ENCODE results near the gene KIF18B.

Gene KIF18B

DNA sequence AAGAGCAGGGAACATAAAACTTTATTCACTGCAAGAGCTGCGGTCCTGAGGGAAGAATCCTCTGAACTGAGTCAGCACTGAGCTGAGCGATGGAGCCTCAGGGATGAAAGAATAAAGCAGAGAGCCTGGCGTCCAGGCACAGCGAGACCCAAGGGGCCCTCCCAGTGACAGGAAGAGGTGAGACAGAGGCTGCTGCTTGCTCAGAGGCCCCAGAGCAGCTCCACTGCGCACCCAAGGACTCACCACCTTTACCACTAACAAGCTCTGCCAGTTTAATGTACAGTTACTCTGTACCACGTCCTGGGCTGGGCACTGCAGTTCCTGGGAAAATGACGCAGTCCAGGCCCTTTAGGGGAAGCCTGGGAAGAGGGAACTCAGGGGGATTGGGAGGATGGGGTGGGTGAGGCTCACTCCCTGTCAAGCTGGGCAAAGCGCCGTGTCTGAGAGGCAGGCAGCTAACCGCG is 37.9 kb downstream of the KIF18B start:
- H3K4me3 Mint-ChIP-seq = no peak overlapping the region
- H3K36me3 Mint-ChIP-seq = no peaks in the 10 kb centered on the region
- H3K27me3 Mint-ChIP-seq = peaks cover 70% of the 10 kb centered on the region
- H3K9me3 Mint-ChIP-seq = no peaks in the 10 kb centered on the region
- peaks cover 15% of the 10 kb centered on the region for H3K4me1 Mint-ChIP-seq
- no peak for ATAC-seq
- H3K27ac Mint-ChIP-seq = no peak overlapping the region

DNA sequence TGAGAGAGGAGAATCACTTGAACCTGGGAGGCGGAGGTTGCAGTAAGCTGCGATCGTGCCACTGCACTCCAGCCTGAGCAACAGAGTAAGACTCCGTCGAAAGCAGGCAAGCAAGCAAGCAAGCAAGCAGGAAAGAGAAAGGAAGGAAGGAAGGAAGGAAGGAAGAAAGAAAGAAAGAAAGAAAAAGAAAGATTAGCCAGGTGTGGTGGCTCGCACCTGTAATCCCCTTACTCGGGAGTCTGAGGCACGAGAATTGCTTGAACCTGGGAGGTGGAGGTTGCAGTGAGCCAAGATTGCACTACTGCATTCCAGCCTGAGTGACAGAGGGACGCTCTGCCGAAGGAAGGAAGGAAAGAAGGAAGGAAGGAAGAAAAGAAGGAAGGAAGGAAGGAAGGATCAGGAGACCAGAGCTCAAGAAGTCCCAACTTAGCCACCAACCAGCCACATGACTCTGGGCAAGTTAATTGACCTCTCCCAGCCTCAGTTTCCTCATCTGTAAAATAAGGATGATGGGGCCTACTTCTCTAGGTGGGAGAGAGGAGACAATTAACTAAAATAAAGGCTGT is 38.7 kb downstream of the KIF18B start:
- Mint-ChIP-seq H3K27ac (no peak overlapping the region), H3K4me1 (peaks cover 15% of the 10 kb centered on the region), H3K9me3 (no peaks in the 10 kb centered on the region), H3K27me3 (peaks cover 62% of the 10 kb centered on the region), H3K4me3 (no peak overlapping the region), H3K36me3 (no peaks in the 10 kb centered on the region)
- ATAC-seq = no peak

DNA sequence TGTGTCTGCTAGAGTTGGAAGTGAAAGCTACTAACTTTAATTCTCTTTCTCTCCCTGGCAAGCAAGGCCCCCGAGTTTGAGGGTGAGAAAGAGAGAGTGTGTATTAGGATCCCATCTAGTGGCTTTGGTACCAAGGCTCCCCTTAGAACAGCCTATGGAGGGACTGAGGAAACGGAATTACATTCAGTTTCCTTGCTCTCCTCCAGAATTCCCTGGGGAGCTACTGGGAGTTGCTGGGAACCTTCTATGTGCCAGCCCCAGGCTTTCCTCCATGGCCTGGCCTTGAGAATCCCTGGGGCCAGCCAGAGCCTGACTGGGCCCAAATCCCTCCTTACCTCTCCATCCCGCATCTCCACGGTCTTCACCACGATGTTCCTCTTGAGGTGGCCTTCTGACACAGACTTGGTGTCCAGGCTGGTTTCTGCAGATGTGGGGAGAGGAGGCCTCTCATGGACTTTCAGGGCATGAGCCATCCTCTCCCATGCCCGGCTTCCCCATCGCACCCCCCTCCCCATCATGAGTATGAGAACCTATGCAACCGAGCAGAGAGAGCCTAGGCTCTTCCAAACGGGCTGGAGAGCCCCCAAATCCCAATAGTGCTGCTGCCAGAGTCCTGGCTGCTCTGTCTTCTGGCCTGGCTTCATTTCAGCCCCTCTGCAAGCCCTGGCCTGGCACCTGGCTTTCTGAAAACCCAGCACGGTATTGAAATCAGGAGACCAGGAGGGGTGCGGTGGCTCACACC is 39.7 kb downstream of the KIF18B start:
- no peak for ATAC-seq
- peaks cover 52% of the 10 kb centered on the region for H3K27me3 Mint-ChIP-seq
- no peaks in the 10 kb centered on the region for H3K9me3 Mint-ChIP-seq
- no peak overlapping the region for H3K27ac Mint-ChIP-seq
- H3K4me1 Mint-ChIP-seq = peaks cover 9% of the 10 kb centered on the region
- H3K4me3 Mint-ChIP-seq = no peak overlapping the region
- no peaks in the 10 kb centered on the region for H3K36me3 Mint-ChIP-seq

DNA sequence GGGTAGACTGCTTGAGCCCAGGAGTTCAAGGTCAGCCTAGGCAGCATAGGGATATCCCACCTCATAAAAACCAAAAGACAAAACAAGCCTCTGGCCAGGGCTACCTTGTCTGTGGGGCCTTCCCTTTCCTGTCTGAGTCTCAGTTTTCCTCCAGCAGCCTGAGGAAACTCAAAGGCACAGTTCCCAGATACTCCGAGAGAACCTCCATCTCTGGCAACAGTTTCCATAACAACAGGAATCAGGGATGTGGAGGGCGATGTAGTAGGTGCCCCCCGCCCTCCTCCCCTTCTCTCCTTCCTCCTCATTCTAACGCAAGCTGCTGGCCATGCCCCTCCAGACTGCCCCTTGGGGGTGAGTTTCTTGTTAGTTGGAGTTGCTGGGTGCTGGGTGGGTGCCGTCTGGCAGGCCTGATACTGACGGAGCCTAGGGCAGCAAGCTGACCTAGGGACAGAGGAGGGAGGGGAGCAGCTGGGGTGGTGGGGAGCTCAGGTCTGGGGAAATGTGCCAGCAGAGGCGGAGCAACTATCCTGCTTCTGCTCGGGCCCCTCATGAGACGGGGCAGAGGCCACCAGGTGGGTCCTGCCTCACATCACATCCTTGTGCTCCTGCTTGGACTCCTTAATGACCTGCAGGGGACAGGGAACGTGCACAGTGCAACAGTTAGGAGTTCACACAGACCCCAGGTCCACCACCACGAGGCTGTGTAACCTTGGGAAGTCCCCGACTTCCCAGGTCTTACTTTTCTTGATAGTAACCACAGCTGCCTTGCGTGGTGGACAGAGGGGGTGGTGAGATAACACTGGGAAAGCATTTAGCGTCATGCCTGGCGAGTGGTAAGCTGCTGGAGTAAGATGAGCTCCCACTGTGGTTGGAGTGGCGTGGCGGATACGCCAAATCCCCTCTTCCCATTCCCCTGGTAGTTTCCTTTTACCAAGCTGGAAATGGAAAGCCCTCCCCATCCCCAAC is 40.5 kb downstream of the KIF18B start:
- Mint-ChIP-seq H3K36me3 (no peaks in the 10 kb centered on the region), H3K27ac (no peak overlapping the region), H3K4me3 (no peak overlapping the region), H3K4me1 (peaks cover 9% of the 10 kb centered on the region), H3K27me3 (peaks cover 44% of the 10 kb centered on the region), H3K9me3 (no peaks in the 10 kb centered on the region)
- no peak for ATAC-seq

DNA sequence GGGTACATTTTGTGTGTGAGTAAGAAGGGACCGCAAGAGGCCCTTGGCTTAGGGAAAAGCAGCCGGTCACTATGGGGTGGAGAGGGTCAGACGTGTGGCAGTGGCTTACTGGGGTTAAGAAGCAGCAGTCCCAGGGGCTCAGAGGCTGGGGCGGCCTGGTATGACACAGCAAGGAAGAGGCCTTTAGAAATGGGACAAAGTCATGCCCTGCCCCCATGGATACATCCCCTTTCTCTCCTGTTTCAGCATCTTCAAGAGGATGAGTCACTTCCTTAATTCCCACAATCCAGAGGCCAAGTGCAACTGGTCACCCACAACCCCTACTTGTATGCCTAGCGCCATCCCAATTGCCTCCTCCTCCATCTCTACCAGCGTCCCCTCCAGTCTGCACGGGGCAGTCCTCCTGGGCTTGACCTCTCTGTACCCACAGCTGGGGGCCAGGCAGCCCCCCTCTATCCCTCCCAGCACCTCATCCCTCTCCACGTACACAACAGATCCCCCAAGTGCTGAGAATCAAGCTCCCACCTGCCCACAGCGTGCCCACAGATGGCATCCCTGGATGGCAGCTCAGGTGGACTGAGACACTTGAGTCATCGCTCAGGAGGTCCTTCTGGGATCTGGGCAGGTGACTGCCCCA is 41.4 kb downstream of the KIF18B start:
- ATAC-seq = peak; percentile 31
- no peak overlapping the region for H3K4me3 Mint-ChIP-seq
- peaks cover 7% of the 10 kb centered on the region for H3K4me1 Mint-ChIP-seq

DNA sequence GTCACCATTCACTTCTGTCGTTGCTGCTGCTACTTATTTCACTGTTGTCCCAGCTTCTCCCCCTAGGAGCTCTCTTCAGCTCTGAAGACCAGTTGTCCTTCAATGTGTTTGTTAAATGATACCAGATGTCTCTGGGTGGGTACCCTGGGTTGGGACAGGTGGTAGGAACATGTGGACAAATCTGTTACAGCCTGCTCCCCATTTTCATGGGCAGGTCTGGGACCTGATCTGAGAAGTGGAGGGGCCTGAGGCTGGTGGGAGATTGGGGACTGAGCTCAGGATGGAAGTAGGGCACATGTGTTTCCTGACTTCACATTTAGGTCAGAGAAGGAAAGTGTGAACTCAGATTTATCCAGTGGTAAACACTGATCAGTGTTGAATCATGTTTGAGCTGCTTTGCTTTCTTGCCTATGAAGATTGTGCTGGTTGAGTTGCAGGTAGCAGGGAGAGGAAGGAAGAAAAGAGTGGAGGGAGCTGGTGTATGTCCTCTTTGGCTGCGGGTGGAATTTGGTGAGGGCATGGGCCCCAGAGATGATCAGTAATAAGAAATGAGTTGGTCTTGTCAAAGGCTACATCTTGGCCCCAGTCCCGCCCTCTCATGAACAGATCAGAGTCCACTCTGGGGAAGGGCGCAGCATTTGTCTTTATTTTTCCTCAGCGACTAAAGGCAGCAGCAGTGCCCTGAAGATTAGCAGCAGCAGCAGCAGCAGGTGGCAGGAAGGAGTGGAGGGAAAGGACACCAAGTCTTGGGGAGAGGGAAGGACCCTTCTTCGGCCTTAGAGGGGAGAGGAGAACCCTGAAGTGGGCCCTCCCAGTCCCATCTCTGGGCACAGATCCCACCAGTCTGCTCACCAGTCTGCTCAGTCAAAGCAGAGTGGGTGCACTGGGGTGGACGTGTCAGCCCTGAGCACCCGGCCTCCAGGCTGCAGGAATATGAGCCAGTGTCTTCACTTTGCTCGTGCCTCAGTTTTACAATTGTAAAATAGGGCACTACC is 42.3 kb downstream of the KIF18B start:
- no peaks in the 10 kb centered on the region for H3K9me3 Mint-ChIP-seq
- peaks cover 28% of the 10 kb centered on the region for H3K27me3 Mint-ChIP-seq
- H3K27ac Mint-ChIP-seq = no peak overlapping the region
- ATAC-seq = no peak
- peaks cover 2% of the 10 kb centered on the region for H3K4me1 Mint-ChIP-seq
- H3K4me3 Mint-ChIP-seq = no peak overlapping the region
- H3K36me3 Mint-ChIP-seq = no peaks in the 10 kb centered on the region

More for the DNA sequence above, 41.4 kb downstream of the KIF18B start:
- H3K27ac Mint-ChIP-seq = no peak overlapping the region
- peaks cover 36% of the 10 kb centered on the region for H3K27me3 Mint-ChIP-seq
- H3K36me3 Mint-ChIP-seq = no peaks in the 10 kb centered on the region
- no peaks in the 10 kb centered on the region for H3K9me3 Mint-ChIP-seq

DNA sequence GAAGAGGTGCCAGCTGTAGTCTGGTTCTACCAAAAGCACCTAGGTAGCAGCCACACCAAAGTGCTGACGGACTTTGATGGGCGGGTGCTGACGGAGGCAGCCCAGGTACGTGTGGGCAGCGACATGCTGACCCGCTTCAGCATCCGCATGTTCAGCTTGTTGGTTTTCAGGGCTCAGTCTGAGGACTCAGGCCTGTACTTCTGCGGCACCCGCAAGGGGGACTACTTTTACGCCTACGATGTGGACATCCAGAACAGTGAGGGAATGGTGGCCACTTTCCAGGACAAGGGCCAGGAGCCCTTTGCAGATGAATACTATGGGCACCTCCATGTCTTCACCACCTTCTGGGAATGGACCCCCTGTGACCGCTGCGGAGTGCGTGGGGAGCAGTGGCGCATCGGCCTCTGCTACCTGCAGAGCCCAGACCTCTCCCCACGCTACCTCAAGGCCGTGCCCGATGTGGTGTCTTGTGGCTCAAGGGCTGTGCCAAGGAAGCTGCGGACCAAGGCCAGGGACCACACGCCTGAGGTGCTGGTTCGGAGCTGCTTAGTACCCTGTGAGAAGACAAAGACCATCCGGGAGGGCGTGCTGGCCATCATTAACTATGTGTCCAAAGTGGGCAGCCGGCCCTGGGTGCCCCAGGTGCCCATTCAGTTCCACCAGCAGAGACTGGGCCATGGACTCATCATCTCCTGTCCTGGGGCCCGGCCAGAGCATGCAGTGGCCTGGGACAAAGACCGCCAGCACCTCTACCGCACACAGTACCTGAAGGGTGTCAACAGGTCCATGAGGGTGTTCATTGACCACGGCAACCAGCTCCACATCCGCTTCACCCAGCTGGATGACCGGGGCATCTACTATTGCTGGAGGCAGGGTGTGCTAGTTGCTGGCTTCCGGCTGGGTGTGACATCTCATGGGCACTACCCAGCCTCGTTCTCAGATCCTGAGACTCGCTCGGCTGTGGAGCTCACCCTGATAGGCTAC is 43.3 kb downstream of the KIF18B start:
- Mint-ChIP-seq H3K4me1 (peaks cover 12% of the 10 kb centered on the region), H3K27me3 (peaks cover 26% of the 10 kb centered on the region), H3K4me3 (no peak overlapping the region), H3K9me3 (no peaks in the 10 kb centered on the region), H3K27ac (no peak overlapping the region), H3K36me3 (no peaks in the 10 kb centered on the region)
- no peak for ATAC-seq

DNA sequence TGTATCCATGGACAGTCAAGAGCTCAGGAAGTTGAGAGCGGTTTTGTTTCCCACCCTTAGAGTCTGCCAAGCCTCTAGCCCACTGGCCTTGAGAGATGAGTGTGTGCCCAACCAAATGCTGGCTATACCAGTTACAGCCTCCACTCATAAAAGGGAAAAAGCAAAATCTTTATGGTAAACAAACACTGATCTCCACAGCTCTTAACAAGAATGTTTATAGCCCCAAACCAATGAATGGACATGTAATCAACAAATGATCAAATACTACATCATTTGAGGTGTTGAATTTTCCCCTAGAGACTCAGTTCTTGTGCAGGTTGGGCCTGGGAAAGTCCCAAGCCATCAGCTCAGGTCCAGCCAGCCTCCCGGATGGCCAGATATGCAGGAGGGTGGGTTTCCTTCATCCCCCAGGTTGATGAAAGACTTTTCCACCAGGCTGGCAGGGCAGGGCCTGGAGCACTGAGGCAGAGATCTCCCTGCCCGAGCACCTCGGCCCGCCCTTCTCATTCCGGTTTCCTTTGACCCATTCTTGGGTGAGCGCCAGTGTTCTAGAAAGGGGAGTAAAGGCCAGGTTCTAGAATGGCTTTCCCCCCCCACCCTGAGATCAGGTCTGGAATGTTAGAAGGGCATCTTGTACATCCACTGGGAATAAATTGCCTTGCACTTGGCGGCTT is 44.4 kb downstream of the KIF18B start:
- Mint-ChIP-seq H3K36me3 (no peaks in the 10 kb centered on the region), H3K27me3 (peaks cover 17% of the 10 kb centered on the region), H3K27ac (no peak overlapping the region), H3K4me3 (no peak overlapping the region), H3K9me3 (no peaks in the 10 kb centered on the region), H3K4me1 (peaks cover 20% of the 10 kb centered on the region)
- no peak for ATAC-seq

DNA sequence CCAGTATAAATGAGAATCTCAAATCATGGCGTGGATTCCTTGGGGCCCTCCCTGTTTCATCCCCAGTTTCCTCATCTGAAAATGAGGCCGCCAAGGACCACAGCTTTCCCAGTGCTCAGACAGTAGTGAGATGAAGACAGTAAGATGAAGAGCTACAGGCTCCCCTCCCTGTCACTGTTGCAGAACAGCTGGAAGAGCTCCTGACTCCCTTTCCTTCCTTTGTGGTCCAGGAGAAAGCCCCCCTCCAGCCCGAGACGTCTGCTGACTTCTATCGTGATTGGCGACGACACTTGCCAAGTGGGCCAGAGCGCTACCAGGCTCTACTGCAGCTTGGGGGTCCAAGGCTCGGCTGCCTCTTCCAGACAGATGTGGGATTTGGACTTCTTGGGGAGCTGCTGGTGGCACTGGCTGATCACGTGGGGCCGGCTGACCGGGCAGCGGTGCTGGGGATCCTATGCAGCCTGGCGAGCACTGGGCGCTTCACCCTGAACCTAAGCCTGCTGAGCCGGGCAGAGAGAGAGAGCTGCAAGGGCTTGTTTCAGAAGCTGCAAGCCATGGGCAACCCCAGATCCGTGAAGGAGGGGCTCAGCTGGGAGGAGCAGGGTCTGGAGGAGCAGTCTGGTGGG is 45.3 kb downstream of the KIF18B start:
- Mint-ChIP-seq H3K4me3 (no peak overlapping the region), H3K36me3 (no peaks in the 10 kb centered on the region), H3K9me3 (no peaks in the 10 kb centered on the region), H3K27ac (no peak overlapping the region), H3K27me3 (peaks cover 13% of the 10 kb centered on the region), H3K4me1 (peaks cover 20% of the 10 kb centered on the region)
- no peak for ATAC-seq

DNA sequence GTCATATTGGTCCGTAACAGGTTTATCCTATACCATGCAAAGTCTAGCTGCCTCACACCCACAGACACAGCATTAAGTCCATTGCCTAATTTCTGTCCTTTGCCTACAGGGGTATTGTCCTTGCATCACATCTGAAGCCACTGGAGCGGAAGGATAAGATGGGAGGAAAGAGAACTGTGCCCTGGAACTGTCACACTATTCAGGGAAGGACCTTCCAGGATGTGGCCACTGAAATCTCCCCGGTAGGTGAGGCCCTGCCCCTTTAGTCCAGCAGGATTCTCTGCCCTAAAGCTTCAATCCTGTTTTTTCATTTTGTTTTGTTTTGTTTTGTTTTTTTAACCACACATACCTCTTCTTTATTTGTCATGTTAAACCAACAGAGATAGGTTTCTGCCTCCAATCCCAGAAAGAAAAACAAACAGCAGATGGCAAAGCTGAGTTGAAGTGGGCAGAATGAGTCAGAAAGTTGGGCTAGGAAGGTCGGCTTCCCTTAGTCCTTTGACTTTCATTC is 46.1 kb downstream of the KIF18B start:
- Mint-ChIP-seq H3K4me1 (peaks cover 20% of the 10 kb centered on the region), H3K27ac (no peak overlapping the region), H3K36me3 (no peaks in the 10 kb centered on the region), H3K27me3 (peaks cover 10% of the 10 kb centered on the region), H3K4me3 (no peak overlapping the region), H3K9me3 (no peaks in the 10 kb centered on the region)
- no peak for ATAC-seq

DNA sequence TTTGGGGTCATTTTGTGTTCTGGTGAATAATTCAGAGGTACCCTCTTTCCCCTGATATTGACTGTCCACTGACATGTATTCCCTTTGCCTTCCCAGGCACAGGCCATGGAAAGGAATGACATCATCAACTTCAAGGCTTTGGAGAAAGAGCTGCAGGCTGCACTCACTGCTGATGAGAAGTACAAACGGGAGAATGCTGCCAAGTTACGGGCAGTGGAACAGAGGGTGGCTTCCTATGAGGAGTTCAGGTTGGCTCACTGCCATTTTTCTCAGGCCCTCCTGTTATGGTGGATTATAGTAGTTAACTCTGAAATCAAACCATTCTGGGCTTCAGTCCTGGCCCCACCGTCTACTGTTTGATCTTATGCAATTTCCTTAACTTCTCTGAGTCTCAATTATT is 46.7 kb downstream of the KIF18B start:
- Mint-ChIP-seq H3K27me3 (peaks cover 4% of the 10 kb centered on the region), H3K9me3 (no peaks in the 10 kb centered on the region), H3K4me1 (peaks cover 25% of the 10 kb centered on the region), H3K36me3 (peaks cover 4% of the 10 kb centered on the region), H3K4me3 (no peak overlapping the region), H3K27ac (no peak overlapping the region)
- ATAC-seq = no peak

DNA sequence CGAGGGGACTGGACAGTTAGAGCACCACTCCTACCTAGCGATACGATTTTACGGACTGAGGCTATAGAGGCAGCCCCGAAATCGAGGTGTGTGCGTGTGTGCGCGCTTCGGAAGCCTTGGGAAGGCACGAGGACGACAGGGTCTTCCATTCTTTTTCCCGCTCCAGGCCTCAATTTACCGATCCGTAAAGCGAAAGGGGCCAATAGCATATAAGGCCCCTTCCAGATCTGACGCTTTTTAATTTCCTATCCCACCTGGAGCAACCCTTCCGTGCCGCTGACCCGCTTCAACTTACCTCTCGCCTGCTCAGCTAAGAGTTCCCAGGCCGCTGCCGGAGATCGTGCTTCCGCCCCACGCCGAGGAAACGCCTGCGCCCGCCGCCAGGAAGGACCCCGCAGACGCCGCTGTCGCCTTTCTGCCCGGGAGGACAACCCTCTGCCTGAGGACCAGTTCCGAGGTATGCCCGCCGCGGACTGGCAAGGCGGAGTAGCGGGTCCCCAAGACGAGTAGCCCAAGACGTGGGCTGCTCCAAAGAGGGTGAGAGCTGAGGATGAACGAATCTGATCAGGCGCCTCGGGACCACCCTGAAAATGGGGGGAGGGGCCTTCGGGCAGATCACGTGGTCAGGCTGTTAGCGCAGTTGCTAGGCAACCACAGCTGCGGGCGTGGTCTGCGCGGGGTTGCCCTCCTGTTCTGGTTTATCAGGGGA is 48.3 kb downstream of the KIF18B start, which contains the start of gene EFTUD2:
EFTUD2 (minus strand) TSS at position 372 of the 709 bp plus-strand sequence. CDS start 4,924 bp downstream, outside the sequence.
- H3K4me1 Mint-ChIP-seq = peaks cover 32% of the 10 kb centered on the region
- H3K36me3 Mint-ChIP-seq = peaks cover 11% of the 10 kb centered on the region
- H3K27ac Mint-ChIP-seq = peak within 1 kb of the TSS; percentile 99
- no peaks in the 10 kb centered on the region for H3K27me3 Mint-ChIP-seq
- H3K4me3 Mint-ChIP-seq = peak within 1 kb of the TSS; percentile 87
- H3K9me3 Mint-ChIP-seq = no peaks in the 10 kb centered on the region
- peak; percentile 91 for ATAC-seq
